SH-SY5Y (cell line): ENCODE measurements around the gene MEOX1.

ENCODE experiments used
- GATA2 ChIP-seq: IDR thresholded peaks from 2 replicates; pipeline ENCODE4 v1.6.1; 2011; ENCODE audit warnings: mild to moderate bottlenecking, low read depth, low read length
- GATA3 ChIP-seq: IDR thresholded peaks from 2 replicates; pipeline ENCODE4 v1.6.1; 2011; ENCODE audit warnings: low read depth, mild to moderate bottlenecking, low read length, moderate library complexity

GRCh38 chr17:43679911-43680310 lies 18.2 kb upstream of the MEOX1 start:
- TF ChIP-seq GATA2 (no peak), GATA3 (no peak)
